Measurements from ENCODE around the gene TEP1. TPM values are rescaled to one million over a fixed set of nuclear protein-coding genes. Genes with fewer than 3 reads are reported as not detected.

Gene TEP1
- total RNA-seq, 1 donor from 2014 or later, result 24.6 TPM

DNA sequence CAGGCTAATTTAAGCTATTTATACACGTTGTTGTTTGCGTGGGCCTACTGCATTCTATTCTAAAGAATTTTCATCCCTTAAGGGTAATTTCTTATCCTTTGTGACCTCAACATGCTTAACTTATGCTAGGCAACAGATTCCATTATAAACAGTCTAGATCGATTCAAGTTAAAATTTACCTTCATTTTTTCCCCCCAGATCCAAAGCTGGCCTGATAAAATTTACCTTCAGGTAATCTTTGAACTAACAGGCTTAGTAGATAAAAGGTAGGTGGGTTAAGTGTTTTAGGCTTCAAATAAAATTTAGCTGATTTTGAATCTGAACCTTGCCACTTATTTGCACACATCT lies 79.8 kb downstream of the TEP1 start:
- H3K4me3 ChIP-seq, result peak overlapping the region; percentile 63 to 68
- intact Hi-C loops (cut with DNase I), result no loop called here
- no peak for DNase-seq (ENCODE audit: extremely low spot score in 2 of 2)
- no peaks in the 10 kb centered on the region for H3K27me3 ChIP-seq
- H3K9me3 ChIP-seq, result no peaks in the 10 kb centered on the region
- no peaks in the 10 kb centered on the region for H3K36me3 ChIP-seq
- peak overlapping the region; percentile 87 for H3K27ac ChIP-seq
- peaks cover 18% of the 10 kb centered on the region for H3K4me1 ChIP-seq
- TF ChIP-seq, protein P1, sequence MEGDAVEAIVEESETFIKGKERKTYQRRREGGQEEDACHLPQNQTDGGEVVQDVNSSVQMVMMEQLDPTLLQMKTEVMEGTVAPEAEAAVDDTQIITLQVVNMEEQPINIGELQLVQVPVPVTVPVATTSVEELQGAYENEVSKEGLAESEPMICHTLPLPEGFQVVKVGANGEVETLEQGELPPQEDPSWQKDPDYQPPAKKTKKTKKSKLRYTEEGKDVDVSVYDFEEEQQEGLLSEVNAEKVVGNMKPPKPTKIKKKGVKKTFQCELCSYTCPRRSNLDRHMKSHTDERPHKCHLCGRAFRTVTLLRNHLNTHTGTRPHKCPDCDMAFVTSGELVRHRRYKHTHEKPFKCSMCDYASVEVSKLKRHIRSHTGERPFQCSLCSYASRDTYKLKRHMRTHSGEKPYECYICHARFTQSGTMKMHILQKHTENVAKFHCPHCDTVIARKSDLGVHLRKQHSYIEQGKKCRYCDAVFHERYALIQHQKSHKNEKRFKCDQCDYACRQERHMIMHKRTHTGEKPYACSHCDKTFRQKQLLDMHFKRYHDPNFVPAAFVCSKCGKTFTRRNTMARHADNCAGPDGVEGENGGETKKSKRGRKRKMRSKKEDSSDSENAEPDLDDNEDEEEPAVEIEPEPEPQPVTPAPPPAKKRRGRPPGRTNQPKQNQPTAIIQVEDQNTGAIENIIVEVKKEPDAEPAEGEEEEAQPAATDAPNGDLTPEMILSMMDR (IDR thresholded peaks at IDR 0.05), result no peak
- no peak for TF ChIP-seq POLR2A (IDR thresholded peaks at IDR 0.05)

DNA sequence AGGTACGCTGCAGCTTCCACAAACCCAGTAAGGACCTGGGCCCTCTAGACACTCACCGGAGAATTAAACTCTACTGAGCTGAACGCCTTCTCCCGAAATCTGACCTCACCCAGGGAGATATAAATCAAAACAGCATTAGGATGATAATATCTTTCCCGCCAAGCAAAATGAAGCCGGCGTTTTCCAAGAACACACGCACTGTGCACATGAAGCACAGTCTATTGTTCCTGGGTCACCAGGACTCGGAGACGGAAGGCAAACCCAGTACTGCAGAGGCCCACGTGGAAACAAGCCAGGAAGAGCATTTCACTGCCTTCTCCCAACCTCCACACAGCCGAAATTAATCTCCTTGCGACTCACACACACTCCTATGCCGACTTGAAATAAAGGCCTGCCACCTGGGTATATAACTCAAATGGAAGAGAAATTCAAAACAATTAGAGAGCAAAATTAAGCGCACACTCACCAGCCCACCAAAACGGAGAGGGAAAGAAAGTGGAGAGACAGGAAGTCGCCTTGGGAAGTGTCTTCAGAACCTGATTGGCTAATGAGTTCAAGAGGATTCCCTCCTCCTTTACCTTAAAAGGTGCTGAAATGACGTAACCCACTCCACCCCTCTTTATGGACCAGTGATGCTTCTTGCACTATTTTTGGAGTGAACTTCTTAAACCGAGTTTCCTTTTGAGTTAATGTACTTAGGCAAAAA lies 80.4 kb downstream of the TEP1 start, which contains the start of gene CCNB1IP1:
Gene CCNB1IP1 (minus strand): TSS at position 492 of the 706 bp plus-strand sequence. CDS start 16,756 bp downstream, outside the sequence.
- Histone ChIP-seq H3K4me1 (peaks cover 18% of the 10 kb centered on the region), H3K27ac (peak within 1 kb of the TSS; percentile 87), H3K27me3 (no peaks in the 10 kb centered on the region), H3K9me3 (no peaks in the 10 kb centered on the region), H3K36me3 (no peaks in the 10 kb centered on the region), H3K4me3 (peak within 1 kb of the TSS; percentile 63 to 68)
- intact Hi-C loops (cut with DNase I), result no loop called here
- peak in 1 of 2 donors; percentile 92 for DNase-seq (ENCODE audit: extremely low spot score in 2 of 2)
- peak; percentile 50 to 93 for TF ChIP-seq POLR2AphosphoS5 (IDR thresholded peaks at IDR 0.05; ENCODE audit: insufficient read depth in 1 of 2, low read depth in 1 of 2)
- TF ChIP-seq POLR2A (IDR thresholded peaks at IDR 0.05), result peak in 1 of 2 donors; percentile 65
- TF ChIP-seq, protein P1 (IDR thresholded peaks at IDR 0.05), result no peak

DNA sequence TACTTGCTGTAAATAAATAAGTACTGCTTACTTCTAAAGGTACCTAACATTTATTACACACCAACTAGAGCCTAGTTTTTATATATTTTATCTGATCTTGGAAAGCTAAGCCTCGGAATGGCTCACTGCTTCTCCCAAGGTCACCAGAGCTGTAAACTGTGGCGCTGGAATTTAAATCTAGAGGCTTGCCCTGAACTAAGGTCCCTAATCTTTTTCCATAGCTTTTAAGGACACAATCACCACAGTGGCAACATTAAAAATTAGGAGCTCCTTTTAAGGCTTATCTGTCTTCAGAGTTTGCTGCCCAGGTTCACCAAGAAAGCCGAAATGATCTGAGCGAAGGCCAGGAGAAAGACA lies 80.9 kb downstream of the TEP1 start:
- Histone ChIP-seq H3K27ac (peak overlapping the region; percentile 87), H3K36me3 (no peaks in the 10 kb centered on the region), H3K9me3 (no peaks in the 10 kb centered on the region), H3K4me3 (peak overlapping the region; percentile 63 to 68), H3K4me1 (peaks cover 22% of the 10 kb centered on the region), H3K27me3 (no peaks in the 10 kb centered on the region)
- DNase-seq (ENCODE audit: extremely low spot score in 2 of 2), result no peak
- intact Hi-C loops (cut with DNase I), result no loop called here
- no peak for TF ChIP-seq POLR2AphosphoS5 (IDR thresholded peaks at IDR 0.05; ENCODE audit: insufficient read depth in 1 of 2, low read depth in 1 of 2)
- TF ChIP-seq POLR2A (IDR thresholded peaks at IDR 0.05), result no peak
- TF ChIP-seq, protein P1 (IDR thresholded peaks at IDR 0.05), result no peak

DNA sequence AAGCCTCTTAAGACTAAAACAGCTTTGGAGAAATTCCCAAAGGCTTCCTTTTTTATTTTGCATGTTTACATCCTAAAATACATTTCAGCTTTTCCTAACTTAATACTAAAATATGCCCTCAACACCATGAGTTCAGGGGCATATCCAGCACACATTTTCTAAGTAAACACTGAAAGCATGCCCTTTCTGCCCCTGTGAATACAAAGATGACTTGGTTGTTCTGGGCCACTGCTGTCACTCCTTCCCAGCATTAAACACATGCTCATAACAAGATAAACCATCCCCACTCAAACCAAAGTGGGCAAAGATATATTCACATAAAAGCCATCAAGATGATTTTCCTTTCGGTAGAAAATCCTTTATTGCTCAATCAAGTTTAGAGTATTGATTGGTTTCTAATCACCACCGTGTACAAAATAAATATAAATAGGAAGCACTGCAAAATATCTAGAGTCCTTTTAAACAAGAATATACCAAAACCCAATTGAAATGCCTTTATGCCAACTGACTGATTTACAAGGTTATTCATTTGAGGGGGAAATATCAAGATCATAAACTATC lies 82.2 kb downstream of the TEP1 start:
- intact Hi-C loops (cut with DNase I), result no loop called here
- no peaks in the 10 kb centered on the region for H3K9me3 ChIP-seq
- no peak overlapping the region for H3K4me3 ChIP-seq
- TF ChIP-seq, protein P1 (IDR thresholded peaks at IDR 0.05), result no peak
- TF ChIP-seq POLR2AphosphoS5 (IDR thresholded peaks at IDR 0.05; ENCODE audit: insufficient read depth in 1 of 2, low read depth in 1 of 2) (no peak), POLR2A (IDR thresholded peaks at IDR 0.05) (no peak)
- peaks cover 29% of the 10 kb centered on the region for H3K4me1 ChIP-seq
- H3K27ac ChIP-seq, result no peak overlapping the region
- no peak for DNase-seq (ENCODE audit: extremely low spot score in 2 of 2)
- no peaks in the 10 kb centered on the region for H3K27me3 ChIP-seq
- H3K36me3 ChIP-seq, result peaks cover 0 to 6% of the 10 kb centered on the region in 2 donors

DNA sequence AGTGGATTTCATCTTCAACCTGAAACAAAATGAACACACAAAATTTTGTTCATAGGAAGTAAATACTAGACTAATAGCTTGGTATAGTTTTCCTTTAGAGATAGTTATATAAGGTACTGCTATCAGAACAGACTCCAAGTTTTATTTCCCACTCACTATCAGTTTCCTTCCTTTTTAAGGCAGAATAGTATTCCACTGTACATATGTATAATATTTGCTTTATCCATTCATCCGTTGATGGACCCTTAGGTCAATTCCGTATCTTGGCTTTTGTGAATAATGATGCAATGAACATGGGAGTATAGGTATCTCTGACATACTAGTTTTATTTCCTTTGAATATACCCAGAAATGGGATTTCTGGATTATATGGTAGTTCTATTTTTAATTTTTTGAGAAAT lies 83.9 kb downstream of the TEP1 start:
- no peaks in the 10 kb centered on the region for H3K27me3 ChIP-seq
- H3K4me3 ChIP-seq, result no peak overlapping the region
- H3K9me3 ChIP-seq, result no peaks in the 10 kb centered on the region
- no peak for DNase-seq (ENCODE audit: extremely low spot score in 2 of 2)
- peaks cover 29% of the 10 kb centered on the region for H3K4me1 ChIP-seq
- peaks cover 0 to 24% of the 10 kb centered on the region in 2 donors for H3K36me3 ChIP-seq
- no peak overlapping the region for H3K27ac ChIP-seq
- TF ChIP-seq POLR2A (IDR thresholded peaks at IDR 0.05) (no peak), POLR2AphosphoS5 (IDR thresholded peaks at IDR 0.05; ENCODE audit: insufficient read depth in 1 of 2, low read depth in 1 of 2) (no peak)
- TF ChIP-seq, protein P1 (IDR thresholded peaks at IDR 0.05), result no peak
- intact Hi-C loops (cut with DNase I), result loop anchor here (5.0 kb wide), 1 partner anchor 283 kb away; no protein-coding TSS in a partner anchor

Data from vagina (tissue), 2 donors.